Amniotic epithelial cell (primary cell): ENCODE measurements around the gene ARHGAP10.
"Not testable (repeated sequence)": the region's sequence is repeated elsewhere in the genome, so short reads cannot be mapped to it uniquely, and the experiment has no call there.

ENCODE experiments used
- DNase-seq: peaks from one replicate; pipeline ENCODE4 v3.0.0-alpha.2; 2010; ENCODE audit warnings: low read depth

The ARHGAP10 gene

DNA sequence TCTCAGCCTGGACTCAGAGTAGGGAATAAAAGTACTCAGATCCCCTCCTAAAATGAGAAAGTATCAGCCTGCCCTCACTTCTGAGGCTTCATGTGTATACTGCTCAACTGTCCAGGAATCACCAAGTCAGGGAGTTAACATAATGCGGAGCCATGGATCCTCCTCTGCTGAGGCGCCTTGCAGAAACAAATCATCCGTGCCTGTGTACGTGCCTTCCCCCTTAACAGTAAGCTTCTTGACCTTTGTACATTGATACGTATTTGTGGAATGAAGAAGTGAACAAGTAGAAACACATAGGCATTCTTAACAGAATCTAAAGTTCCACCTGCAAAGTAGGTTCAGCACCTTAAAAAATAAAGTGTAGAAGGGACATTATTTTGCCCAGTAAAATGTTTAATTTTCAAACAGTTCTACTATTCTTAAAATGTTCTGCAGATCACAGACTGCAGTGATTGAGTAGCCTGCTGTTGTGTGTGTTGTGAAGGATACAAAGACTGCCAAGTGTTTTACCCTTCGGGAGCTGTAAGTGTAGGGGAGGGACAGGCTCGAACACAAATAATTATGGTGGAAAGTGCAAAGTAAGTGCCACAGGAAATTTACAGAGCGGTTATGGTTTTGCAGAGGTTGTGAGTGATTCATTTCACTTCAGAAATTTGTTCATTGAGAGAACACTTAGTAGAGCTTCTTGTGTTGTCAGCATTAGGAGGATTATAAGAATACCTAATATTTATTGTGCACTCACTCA lies 61.9 kb downstream of the ARHGAP10 start:
- DNase-seq: peak; percentile 73

DNA sequence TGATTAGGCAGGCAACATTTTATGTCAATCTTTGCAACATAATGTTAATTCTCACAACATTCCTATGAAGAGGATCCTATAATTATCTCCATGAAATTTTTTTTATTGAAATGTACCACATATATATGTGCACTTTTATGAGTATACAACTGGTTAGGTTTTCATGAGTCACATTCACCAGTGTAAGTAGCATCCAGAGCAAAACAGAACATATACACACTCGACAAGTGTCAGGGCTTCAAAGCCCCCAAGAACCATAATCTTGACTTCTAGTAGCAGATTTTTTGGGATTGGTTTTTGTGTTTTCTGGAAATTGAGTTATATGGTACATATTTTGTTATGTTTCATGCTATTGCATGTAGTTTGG lies 62.4 kb downstream of the ARHGAP10 start:
- no peak for DNase-seq

DNA sequence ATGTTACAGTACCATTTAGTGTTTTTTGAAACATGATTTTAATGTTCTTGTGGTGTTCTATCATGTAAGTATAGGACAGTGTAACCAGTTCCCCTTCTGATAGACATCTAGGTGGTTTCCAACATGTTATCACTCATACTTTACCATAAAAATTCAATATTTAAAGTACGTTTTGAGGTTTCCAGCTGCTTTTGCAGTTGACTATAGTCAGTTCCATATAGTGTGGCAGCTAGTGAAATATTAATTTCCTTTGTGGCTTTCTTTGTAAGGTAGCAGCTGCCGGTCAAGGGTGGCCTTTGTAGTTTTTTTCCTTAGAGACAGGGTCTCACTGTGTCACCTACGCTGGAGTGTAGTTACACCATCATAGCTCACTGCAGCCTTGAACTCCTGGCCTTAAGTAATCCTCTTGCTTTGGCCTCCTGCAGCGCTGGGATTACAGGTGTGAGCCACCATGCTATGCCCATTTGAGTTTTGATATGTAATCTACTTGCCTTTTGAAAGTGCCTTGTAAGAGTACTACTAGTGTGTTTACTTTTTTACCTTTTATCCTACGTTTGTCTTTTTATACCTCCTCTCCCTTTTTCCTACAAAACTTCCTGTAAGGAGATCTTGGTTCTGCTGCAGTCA lies 63.0 kb downstream of the ARHGAP10 start:
- no peak for DNase-seq

- DNase-seq: not testable (repeated sequence)
Measured at GRCh38 chr4:147799057-147799456, 67.2 kb downstream of the ARHGAP10 start.

GRCh38 chr4:147799986-147800555 lies 68.2 kb downstream of the ARHGAP10 start:
- DNase-seq: no peak

DNA sequence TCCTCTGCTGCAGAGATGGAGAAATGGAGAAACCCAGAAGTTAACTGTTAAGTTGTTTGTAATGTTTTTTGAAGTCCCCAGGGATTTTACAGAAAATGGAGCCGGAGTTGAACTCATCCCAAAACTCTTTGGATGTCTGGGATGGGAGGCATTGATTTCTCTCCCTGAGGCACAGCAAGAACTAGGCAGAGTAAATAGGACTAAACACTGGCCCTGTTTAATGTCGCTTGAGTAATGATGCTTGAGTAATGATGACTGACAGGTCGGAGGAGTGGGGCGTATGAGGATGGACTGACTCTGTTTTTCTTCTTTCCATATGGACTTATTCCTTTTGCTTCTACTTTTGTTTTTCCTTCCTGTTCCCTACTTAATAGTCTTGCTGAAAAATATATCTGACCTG lies 69.9 kb downstream of the ARHGAP10 start:
- no peak for DNase-seq

DNA sequence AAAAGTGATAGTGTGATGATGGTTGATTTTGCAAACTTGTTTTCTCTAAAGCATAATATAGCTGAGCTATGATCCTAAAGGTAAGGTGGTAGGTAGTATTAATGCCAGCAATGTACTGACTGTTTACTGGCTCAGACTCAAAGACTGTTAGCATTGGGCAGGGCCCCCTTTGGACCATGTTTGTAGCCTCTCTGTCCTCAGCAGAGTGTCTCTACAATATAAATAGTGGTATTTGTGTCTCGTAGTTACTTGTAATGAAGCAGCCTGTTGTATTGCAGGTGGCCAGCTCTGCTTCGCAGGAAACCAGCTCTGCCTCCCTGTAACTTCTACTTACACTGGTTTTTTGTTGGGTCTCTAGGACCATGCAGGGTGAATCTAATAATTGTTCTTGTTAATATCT lies 70.5 kb downstream of the ARHGAP10 start:
- no peak for DNase-seq

DNA sequence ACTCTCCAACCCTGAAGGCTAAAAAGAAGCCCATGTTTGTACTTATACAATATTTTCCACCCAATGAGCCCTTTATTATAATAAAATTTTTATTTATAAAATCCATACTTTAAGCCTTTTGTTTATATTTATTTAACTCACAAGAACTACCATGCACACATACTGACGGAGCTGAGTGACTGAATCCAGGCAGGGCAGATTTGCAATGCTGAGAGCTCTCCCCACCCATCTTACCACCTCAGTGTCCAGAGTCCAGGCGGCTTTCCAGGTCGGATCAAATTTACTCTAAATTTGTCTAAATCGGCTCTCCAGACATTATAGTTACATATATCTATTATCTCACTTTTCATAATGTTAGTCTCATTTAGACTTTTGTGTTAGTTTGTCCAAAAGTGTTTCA lies 74.1 kb downstream of the ARHGAP10 start:
- no peak for DNase-seq

- DNase-seq: peak; percentile 64
Measured at GRCh38 chr4:147808447-147808846, 76.6 kb downstream of the ARHGAP10 start.

DNA sequence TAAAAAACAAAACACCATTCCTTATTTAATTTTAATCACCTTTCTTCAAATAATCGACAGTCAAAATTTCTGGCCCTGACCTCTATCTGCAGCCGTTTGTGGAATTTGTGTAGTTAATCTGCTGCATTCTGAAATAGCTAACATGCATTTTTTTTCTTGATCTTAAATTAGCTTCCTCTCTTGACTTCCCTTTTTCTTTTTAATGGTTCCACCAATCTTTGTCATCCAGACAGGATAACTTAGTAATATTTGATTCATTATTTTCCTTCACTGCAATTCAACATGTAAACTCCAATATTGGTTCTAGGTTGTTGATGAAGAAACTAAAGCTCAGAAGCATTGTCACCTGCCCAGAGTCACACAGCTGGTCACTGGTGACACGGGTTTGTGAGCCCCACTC lies 77.3 kb downstream of the ARHGAP10 start:
- DNase-seq: no peak

GRCh38 chr4:147811878-147812277 lies 80.0 kb downstream of the ARHGAP10 start:
- no peak for DNase-seq

GRCh38 chr4:147813109-147813773 lies 81.4 kb downstream of the ARHGAP10 start:
- no peak for DNase-seq

- no peak for DNase-seq
Measured at GRCh38 chr4:147813973-147814372, 82.1 kb downstream of the ARHGAP10 start.

GRCh38 chr4:147814376-147814775 lies 82.5 kb downstream of the ARHGAP10 start:
- DNase-seq: no peak

- no peak for DNase-seq
Measured at GRCh38 chr4:147815741-147816140, 83.9 kb downstream of the ARHGAP10 start.

DNA sequence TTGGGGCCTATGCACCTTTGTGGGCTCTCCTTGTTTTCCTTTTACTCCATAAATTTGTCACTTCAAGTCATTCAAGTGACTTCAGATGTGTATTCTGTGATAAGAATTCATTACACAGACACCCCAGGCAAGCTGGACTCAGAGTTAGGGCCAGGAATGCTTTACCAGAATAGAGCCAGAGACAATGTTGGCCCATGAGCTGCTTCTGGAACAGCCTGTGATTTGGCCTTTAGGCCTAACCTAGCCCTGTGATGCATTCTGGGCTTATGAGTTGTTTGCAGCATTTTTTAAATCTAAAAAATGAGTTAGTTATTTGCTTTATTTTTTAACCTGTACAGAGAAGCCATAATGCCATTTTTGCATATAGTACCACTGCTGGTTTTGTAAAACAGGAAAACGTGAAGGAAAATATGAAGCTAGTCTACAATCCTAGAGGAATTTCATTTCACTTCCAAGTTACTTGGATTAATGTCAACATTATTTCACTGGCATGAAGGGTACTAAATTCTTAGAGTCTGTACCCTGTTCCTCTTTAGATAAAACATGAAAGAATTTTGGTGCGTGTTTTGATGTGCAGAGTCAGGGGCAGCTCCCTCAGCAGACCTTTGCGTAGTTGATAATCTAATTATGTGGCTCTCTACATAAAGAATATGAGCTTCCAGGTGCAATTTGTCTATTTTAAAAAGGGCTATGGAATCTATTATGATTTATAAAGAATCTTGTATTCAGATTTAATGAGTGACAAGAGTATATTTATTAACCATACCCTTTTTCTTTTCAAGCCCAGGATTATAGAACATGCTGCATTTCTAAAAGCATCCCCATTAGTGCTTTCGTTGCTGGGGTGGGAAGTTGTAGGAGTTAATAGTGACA lies 84.7 kb downstream of the ARHGAP10 start:
- DNase-seq: no peak

GRCh38 chr4:147820975-147821374 lies 89.1 kb downstream of the ARHGAP10 start:
- no peak for DNase-seq

- no peak for DNase-seq
Measured at GRCh38 chr4:147821555-147821954, 89.7 kb downstream of the ARHGAP10 start.

DNA sequence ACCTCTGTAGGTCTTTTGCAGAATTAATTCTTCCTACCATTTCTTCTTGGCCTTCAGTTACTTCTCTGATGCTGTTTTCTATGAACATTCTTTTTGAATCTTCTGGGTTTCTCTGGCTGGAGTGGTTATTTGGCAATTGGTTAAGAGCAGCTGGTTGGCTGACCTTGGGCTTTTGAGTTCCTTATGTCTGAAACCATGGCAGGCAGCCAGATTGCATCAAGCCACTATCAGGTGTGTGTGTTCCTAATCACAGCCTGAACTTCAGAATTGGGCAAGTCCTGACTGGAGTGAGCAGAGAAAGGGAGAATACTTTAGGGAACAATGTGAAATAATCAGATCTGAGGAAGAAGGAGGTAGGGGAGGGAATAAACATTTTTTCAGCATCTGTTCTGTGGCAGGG lies 90.2 kb downstream of the ARHGAP10 start:
- peak; percentile 97 for DNase-seq

DNA sequence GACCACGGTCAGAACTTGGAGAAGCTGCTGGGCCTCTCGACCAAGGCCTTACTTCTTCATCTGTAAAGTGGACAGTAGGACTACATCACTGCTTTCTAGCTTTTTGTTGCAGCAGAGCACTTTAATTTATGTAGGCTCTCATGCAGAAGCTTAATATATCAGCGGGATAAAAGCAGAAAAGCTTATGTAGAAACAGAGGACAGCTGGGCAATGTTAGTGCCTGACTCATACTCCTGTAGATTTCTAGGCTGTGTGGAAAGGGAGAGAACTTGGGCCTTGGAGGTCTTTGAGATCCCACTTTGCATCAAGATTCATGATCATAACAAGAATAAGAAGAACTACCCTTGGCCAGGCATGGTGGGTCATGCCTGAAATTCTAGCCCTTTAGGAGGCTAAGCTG lies 91.2 kb downstream of the ARHGAP10 start:
- peak; percentile 88 for DNase-seq

GRCh38 chr4:147824316-147824715 lies 92.4 kb downstream of the ARHGAP10 start:
- DNase-seq: peak; percentile 49

- no peak for DNase-seq
Measured at GRCh38 chr4:147824884-147825283, 93.0 kb downstream of the ARHGAP10 start.
